ENCODE data around the gene RDX. TPM values are rescaled to one million over a fixed set of nuclear protein-coding genes. Genes with fewer than 3 reads are reported as not detected.
"Not testable (repeated sequence)": the region's sequence is repeated elsewhere in the genome, so short reads cannot be mapped to it uniquely, and the experiment has no call there.

RDX gene
- total RNA-seq, 1 donor from 2014 or later: 114 TPM

DNA sequence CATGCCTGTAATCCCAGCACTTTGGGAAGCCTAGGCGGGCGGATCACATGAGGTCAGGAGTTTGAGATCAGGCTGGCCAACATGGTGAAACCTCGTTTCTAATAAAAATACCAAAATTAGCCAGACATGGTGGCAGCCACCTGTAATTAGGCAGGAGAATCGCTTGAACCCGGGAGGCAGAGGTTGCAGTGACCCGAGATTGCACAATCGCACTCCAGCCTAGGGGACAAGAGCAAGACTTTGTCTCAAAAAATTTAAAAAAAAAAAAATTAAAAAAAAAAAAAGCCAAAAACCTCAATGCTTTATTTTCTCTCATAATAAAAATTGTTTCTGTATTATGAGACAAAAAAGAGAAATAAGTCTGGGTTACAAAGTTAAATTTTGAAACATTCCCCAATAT lies 54.2 kb downstream of the RDX start:
- no peak for DNase-seq
- no peak for ATAC-seq (ENCODE audit: poor library complexity)
- intact Hi-C loops (cut with DNase I): no loop called here

DNA sequence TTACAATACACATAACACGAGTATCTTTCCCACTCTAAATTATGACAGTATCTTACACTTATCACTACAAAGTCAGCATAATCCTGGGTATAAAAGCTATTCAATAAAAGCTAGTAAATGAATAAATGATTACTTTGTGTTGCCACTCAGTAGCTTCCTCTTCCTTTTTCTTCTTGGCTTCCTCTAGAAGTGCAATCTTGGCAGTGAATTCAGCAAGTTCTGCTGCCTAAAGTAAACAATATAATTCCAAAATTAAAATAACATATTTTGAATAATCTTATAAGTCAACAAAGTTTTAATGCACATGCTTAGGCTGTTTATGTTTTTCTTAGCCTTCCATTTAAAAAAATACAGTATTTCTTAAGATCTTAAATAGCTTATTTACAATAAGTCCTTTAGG lies 60.4 kb downstream of the RDX start:
- intact Hi-C loops (cut with DNase I): no loop called here
- ATAC-seq (ENCODE audit: poor library complexity) (no peak), DNase-seq (no peak)

DNA sequence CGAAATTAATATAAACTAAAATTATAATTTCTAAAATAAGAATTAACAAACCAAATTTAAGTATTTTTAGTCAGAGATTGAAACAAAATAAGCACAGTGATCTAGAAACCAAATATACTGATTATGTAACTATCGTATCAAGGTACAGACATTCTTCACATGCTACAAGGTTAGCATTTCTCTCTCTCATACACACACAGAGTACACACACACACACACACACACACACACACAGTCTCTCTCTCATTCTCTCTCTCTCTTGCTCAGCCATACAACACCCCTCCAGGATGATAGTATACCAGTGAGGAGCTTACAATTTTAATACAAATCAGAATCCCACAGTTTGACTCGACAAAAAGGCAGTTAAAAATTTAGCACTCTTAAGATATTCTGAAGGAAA lies 66.0 kb downstream of the RDX start:
- intact Hi-C loops (cut with DNase I): no loop called here

DNA sequence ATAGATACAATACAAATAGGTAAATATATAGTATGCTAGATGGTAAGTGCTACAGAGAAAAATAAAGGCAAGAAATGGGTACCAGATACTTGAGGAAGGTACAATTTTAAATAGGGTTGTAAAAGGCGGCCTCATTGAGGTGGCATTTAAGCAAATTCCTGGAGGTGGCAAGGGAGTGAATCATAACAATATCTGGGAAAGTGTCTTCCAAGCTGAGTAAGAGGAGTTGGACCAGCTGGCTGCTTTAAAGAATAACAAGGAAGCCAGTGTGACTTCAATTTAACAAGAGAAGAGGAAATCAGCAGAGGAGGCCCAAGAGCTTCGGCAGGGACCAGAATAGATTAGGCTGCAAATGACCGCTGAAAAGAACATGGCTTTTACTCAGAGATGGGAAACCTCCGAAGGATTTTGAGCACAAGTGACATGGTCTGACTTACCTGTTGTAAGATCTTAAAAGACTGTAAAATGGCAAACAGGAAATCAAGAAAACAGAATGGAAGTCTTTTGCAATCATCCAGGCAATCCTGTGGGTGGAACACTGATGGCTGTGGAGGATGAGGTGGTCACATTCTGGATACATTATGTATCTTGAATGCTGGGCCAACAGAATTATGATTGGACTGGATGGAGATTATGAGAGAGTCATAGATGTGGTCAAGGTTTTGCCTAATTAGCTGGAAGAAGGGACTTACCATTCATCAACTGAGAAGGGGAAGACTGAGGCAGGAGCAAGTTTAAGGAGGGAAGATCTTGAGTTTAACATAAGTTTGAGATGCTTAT lies 77.2 kb downstream of the RDX start:
- intact Hi-C loops (cut with DNase I): no loop called here
- no peak for DNase-seq
- ATAC-seq (ENCODE audit: poor library complexity): no peak

More for the DNA sequence above, 66.0 kb downstream of the RDX start:
- ATAC-seq (ENCODE audit: poor library complexity): no peak
- DNase-seq: no peak

DNA sequence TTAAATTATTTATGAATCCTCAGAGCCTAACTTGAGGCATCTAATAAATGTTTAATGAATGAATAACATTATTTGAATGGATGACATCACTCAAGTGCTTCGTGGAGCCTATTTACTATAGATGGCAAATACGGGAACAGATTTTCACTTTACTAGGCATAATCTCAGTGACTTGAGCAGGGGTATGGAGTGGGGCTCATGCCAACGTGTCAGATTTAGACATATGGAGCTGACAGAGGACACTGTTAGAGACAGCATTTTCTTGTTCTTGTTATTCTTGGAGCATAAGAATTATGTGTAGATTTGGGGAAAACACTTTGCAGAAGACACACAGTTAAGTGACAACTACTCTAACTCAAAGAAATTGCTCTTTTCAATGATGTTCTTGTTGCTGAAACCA lies 78.5 kb downstream of the RDX start:
- ATAC-seq (ENCODE audit: poor library complexity): no peak
- no peak for DNase-seq
- intact Hi-C loops (cut with DNase I): no loop called here

DNA sequence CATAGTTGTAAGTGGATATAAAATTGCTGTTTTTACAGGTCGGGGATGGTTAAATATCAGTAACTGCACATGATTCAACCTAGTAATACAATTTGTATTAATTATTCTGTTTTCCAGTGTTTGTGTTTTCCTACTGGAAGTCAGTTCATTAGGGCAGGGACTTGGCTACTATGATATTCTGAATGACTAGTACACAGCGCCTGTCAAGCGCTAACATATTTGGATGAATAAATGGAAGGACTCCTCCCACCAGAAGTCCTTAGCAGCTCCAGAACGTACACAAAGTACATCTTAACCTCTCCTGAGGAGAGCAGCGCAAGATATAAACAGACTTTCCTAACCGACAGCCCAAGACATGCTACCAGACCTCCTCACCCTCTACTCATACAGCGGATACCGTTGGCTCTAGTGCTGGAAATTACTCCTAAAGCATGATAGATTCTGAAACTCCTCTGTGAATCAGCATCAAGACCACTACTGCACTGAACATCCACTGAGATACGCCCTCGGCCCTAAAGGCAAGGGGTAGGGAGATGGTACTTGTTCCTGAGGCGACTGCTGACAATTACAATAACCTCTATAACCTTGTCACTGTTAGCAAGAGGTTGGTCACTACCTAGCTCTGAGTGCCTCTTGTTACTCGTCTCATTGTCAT lies 79.1 kb downstream of the RDX start:
- ATAC-seq (ENCODE audit: poor library complexity): no peak
- intact Hi-C loops (cut with DNase I): no loop called here
- no peak for DNase-seq

DNA sequence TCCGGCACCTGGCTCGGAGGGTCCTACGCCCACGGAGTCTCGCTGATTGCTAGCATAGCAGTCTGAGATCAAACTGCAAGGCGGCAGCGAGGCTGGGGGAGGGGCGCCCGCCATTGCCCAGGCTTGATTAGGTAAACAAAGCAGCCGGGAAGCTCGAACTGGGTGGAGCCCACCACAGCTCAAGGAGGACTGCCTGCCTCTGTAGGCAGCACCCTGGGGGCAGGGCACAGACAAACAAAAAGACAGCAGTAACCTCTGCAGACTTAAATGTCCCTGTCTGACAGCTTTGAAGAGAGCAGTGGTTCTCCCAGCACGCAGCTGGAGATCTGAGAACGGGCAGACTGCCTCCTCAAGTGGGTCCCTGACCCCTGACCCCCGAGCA lies 87.1 kb downstream of the RDX start:
- DNase-seq; ATAC-seq (ENCODE audit: poor library complexity); intact Hi-C loops (cut with DNase I): not testable (repeated sequence)

DNA sequence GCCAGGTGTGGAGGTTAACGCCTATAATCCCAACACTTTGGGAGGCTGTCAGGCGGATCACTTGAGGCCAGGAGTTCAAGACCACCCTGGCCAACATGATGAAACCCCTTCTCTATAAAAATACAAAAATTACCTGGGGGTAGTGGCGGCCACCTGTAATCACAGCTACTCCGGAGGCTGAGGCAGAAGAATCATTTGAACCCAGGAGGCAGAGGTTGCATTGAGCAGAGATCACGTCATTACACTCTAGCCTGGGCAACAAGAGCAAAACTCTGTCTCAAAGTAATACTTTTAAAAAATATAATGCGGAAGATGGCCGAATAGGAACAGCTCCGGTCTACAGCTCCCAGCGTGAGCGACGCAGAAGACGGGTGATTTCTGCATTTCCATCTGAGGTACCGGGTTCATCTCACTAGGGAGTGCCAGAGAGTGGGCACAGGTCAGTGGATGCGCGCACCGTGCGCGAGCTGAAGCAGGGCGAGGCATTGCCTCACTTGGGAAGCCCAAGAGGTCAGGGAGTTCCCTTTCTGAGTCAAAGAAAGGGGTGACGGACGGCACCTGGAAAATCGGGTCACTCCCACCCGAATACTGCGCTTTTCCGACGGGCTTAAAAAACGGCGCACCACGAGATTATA lies 87.6 kb downstream of the RDX start:
- not testable (repeated sequence) for DNase-seq; ATAC-seq (ENCODE audit: poor library complexity)

DNA sequence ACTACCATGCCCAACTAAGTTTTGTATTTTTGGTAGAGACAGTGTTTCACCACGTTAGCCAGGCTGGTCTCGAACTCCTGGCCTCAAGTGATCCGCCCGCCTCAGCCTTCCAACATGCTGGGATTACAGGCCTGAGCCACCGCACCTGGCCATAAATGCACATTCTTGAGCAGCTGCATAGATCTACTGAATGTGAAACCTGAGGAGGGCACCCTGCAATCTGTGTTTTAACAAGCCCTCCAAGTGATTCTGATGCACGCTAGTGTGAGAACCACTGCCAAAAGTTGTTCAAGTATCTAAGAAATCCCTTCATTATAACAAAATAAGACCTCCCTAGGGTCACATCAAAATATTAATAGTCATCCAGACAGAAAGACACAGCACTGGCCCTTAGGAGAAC lies 89.3 kb downstream of the RDX start:
- intact Hi-C loops (cut with DNase I): no loop called here
- ATAC-seq (ENCODE audit: poor library complexity): no peak
- DNase-seq: no peak

More for the DNA sequence above, 87.6 kb downstream of the RDX start:
- intact Hi-C loops (cut with DNase I): not testable (repeated sequence)

DNA sequence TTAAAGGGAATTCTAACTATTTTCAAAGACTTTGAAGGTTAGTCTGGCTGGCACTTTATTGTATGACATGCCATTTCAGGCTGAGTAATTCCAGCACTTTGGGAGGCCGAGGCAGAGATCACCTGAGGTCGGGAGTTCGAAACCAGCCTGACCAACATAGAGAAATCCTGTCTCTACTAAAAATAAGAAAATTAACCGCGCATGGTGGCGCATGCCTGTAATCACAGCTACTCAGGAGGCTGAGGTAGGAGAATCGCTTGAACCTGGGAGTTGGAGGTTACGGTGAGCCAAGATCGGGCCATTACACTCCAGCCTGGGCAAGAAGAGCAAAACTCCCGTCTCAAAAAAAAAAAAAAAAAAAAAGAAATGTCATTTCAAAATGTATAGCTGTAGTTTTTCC lies 95.6 kb downstream of the RDX start:
- DNase-seq: no peak
- no peak for ATAC-seq (ENCODE audit: poor library complexity)
- intact Hi-C loops (cut with DNase I): loop anchor here (5.0 kb wide), 2 partner anchors 166 to 231 kb away; no protein-coding TSS in a partner anchor

DNA sequence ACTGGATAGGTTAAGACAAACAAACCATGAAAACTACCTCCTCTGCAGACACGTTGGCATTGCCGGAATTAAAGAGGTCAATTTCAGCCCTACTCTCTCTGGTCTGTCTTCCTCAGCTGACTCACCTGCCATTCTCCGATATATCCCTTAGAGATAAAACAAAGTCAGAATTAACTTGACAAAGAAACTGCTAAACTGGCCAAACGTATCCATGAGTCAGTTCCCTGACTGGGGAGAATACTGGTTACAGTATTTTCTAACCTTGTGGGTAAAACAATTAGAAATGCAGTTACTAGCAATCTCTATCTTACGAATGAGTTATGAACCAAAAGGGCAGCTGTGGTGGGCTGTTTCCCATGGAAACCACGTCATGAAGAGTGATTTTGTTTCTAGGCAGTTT lies 96.2 kb downstream of the RDX start:
- intact Hi-C loops (cut with DNase I): loop anchor here (5.0 kb wide), 2 partner anchors 167 to 232 kb away; no protein-coding TSS in a partner anchor
- ATAC-seq (ENCODE audit: poor library complexity): no peak
- no peak for DNase-seq

DNA sequence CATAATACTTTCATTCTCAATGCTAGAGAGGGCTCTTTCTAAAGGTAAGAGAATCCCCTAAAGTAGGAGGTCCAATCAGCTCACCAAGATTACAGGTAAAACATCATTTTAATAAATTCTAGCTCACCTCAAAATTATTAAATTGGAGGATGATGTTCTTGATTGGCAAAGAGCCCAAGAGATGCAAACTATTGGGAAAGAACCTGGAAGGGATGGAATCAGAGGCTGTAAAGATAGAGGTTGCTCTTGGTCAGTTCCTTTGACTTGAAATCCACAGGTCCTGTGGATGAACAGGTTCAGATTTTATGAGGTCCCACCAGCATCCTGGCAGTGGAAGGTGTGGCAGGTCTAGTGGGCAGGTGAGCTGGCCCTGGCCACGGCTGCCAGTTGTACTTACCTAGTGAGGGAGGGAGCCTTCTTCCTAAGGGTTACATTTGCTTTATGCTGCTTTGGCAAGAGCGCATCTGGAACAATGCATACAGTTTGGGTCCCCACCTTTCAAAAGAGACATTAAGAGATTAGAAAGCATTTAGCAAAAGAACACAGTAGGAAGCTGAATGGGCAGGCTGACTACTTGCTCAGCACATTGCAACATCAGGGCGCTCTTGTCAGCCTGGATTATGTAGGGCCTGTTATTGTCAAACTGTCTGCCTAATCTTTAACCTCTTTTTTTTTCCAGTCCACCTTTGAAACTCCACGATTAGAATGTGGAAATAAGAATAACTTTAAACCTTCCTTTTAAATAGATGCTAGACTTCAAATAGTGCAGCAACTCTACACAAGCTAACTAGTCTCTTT lies 97.0 kb downstream of the RDX start:
- DNase-seq (no peak), ATAC-seq (ENCODE audit: poor library complexity) (no peak)
- intact Hi-C loops (cut with DNase I): no loop called here

DNA sequence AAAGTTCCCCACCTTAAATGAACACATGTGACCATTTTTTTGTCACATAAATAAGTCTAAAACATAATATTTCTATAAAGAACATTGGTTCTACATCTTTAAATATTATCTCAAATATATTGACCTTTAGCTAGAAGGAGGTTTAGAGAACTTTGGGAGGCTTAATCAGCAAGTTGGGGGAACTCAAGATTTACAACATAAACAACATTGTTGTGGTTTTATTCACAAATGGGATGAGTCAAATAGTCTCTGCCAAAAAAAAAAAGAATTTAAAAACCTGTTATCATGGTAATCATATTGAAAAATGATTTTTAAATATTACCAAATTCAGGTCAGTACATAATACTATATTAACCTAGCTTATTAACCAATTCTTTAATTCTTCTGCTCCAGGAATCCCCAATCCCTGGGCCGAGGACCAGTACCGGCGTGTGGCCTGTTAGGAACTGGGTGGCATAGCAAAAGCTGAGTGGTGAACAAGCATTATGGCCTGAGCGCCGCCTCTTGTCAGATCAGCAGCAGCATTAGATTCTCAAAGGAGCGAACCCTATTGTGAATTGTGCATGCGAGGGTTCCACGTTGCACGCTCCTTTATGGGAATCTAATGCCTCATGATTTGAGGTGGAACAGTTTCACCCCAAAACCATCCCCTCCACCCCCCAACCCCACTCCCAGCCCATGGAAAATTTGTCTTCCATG lies 98.2 kb downstream of the RDX start:
- DNase-seq (no peak), ATAC-seq (ENCODE audit: poor library complexity) (no peak)
- intact Hi-C loops (cut with DNase I): no loop called here

DNA sequence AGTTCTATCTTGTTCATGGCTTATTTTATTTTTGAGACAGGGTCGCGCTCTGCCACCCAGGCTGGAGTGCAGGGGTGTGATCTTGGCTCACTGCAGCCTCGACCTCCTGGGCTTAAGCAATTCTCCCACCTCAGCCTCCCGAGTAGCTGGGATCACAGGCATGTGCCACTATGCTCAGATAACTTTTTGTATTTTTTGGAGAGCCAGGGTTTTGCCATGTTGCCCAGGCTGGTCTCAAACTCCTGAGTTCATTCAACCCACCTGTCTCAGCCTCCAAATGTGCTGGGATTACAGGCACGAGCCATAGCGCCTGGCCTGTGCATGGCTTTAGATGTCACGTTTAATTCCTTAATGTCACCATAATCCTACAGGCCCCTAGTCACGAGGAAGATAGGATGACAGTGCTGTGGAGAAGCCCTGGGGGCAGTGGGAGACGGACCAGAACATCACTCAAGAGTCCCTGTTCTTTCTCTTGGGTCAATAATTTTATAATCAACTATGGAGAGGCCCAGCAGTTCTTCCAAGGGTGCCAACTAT lies 99.5 kb downstream of the RDX start:
- ATAC-seq (ENCODE audit: poor library complexity): no peak
- no peak for DNase-seq
- intact Hi-C loops (cut with DNase I): no loop called here

DNA sequence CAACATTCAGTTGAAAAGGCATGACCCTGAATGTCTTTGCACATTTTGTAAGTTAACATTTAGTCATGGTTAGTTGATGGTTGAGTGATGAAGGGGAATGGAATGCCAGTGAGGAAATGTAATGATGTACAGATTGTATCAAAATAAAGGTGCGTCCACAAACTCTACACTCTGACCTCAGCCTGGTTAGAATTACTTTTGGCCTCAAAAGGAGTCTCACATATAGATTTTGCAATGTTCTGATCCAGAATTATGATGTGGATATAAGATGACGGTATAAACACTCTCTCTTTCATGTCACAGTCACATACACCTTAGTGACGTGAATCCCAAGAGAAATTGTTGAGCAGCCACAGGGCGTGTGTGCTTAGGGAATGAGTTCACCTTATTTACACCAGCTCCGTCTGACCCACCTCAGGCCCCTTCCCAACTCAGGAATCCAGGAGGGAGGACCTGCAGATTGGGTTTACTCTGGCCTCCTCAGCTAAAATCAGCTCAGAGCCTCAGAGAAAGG lies 100.1 kb downstream of the RDX start:
- ATAC-seq (ENCODE audit: poor library complexity) (no peak), DNase-seq (no peak)
- intact Hi-C loops (cut with DNase I): no loop called here

DNA sequence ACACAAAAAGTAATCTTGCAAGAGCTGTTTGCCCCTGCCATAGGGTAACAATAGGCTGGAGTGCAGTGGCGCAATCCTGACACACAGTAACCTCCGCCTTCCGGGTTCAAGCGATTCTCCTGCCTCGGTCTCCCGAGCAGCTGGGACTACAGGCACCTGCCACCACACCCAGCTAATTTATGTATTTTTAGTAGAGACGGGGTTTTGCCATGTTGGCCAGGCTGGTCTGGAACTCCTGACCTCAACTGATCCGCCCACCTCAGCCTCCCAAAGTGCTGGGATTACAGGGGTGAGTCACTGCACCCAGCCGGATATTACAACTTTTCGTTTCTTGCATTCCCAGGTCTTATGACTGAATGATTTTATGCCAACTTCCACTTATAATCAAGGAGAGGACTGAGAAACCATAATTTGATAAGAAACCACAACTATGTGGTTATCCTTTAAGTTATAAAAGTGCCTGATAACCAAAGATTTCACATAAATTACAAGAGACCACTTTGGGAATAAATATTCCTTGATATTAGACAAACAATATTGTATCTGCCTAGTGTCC lies 102.1 kb downstream of the RDX start:
- intact Hi-C loops (cut with DNase I); DNase-seq; ATAC-seq (ENCODE audit: poor library complexity): not testable (repeated sequence)

DNA sequence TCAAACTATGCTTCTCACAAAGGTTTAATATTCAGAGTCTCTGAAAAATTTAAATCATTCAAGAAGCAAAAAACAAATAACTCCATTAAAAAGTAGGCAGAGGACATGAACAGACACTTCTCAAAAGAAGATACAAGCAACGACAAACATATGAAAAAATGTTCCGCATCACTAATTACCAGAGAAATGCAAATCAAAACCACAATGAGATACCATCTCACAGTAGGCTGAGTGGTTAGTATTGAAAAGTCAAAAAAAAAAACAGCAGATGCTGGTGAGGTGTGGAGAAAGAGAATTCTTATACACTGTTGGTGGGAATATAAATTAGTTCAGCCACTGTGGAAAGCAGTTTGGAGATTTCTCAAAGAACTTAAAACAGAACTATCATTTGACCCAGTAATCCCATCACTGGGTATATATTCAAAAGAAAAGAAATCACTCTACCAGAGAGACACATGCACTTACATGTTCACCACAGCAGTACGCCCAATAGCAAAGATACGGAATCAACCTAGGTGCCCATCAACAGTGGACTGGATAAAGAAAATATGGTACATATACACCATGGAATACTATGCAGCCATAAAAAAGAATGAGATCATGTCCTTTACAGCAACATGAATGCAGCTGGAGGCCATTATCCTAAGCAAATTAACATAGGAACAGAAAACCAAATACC lies 103.7 kb downstream of the RDX start:
- intact Hi-C loops (cut with DNase I); ATAC-seq (ENCODE audit: poor library complexity); DNase-seq: not testable (repeated sequence)
